Measurements from ENCODE around the gene BCL11B. TPM values are rescaled to one million over a fixed set of nuclear protein-coding genes. Genes with fewer than 3 reads are reported as not detected.

The BCL11B gene
- total and polyA plus RNA-seq, 12 donors: 0.03 to 1.9 (median 0.11) TPM; not detected in 2

DNA sequence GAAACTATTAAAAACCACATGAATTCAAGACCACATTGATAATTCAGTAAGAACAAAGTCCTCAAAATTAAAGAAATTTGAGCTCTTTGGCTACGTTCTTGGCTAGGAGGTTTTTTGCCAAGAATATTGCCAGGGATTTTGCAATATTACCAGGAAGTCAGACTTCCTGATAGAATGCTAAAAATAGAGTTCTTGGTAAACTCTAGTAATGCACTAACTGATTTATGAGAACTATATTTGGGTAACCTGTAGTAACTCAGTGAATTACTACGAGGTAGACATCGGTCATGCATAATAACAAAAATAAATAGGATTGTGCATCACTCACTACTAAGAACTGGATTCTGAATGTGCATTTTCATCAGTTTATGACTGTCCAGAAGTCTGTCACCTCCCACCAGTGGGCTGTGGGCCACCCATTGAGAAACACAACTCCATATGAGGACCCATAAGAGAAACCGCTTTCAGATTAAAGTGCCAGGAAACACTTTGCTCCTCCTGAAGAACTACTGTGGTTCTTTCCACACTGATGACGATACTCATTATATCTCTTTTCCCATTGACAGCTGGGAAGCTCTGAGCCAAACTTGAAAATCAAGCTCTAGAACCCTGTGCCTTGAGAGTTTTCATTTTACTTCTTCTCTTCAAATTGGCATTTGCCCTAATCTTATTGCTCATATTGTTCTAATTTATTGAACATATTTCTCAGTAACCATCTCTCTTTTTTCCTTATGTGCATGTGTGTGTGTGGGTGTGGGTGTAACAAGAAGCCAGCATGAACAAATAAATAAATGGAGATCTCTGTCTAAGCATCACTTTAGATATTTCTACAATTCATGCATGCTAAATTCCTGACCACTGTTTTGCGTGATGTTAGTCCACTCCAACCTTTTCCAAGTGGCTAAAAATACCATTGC, 116.6 kb downstream of the BCL11B start:
- intact Hi-C loops (cut with DNase I): no loop called here
- TF ChIP-seq, protein P1, sequence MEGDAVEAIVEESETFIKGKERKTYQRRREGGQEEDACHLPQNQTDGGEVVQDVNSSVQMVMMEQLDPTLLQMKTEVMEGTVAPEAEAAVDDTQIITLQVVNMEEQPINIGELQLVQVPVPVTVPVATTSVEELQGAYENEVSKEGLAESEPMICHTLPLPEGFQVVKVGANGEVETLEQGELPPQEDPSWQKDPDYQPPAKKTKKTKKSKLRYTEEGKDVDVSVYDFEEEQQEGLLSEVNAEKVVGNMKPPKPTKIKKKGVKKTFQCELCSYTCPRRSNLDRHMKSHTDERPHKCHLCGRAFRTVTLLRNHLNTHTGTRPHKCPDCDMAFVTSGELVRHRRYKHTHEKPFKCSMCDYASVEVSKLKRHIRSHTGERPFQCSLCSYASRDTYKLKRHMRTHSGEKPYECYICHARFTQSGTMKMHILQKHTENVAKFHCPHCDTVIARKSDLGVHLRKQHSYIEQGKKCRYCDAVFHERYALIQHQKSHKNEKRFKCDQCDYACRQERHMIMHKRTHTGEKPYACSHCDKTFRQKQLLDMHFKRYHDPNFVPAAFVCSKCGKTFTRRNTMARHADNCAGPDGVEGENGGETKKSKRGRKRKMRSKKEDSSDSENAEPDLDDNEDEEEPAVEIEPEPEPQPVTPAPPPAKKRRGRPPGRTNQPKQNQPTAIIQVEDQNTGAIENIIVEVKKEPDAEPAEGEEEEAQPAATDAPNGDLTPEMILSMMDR (IDR thresholded peaks at IDR 0.05): no peak
- Histone ChIP-seq H3K4me1 (peaks cover 0 to 14% (median 11%) of the 10 kb centered on the region in 9 donors), H3K27me3 (peaks cover 0 to 68% (median 25%) of the 10 kb centered on the region in 7 donors), H3K36me3 (no peaks in the 10 kb centered on the region), H3K9me3 (no peaks in the 10 kb centered on the region), H3K4me3 (no peak overlapping the region), H3K27ac (no peak overlapping the region)
- WGBS, 2 donors: 54 to 68% methylated on average over 6 of the region's 6 CpGs
- peak in 1 of 8 donors; percentile 64 for ATAC-seq
- no peak for DNase-seq

- Histone ChIP-seq H3K9me3 (no peaks in the 10 kb centered on the region), H3K27ac (no peak overlapping the region), H3K4me1 (peaks cover 0 to 6% (median 2%) of the 10 kb centered on the region in 9 donors), H3K4me3 (no peak overlapping the region), H3K36me3 (no peaks in the 10 kb centered on the region), H3K27me3 (peaks cover 0 to 61% (median 14%) of the 10 kb centered on the region in 7 donors)
- ATAC-seq (no peak), DNase-seq (no peak)
- WGBS, 2 donors: 52 to 61% methylated on average over 2 of the region's 2 CpGs
- TF ChIP-seq, protein P1 (IDR thresholded peaks at IDR 0.05): no peak
- intact Hi-C loops (cut with DNase I): no loop called here
Observed at GRCh38 chr14:99150236-99150635, 121.8 kb downstream of the BCL11B start.

DNA sequence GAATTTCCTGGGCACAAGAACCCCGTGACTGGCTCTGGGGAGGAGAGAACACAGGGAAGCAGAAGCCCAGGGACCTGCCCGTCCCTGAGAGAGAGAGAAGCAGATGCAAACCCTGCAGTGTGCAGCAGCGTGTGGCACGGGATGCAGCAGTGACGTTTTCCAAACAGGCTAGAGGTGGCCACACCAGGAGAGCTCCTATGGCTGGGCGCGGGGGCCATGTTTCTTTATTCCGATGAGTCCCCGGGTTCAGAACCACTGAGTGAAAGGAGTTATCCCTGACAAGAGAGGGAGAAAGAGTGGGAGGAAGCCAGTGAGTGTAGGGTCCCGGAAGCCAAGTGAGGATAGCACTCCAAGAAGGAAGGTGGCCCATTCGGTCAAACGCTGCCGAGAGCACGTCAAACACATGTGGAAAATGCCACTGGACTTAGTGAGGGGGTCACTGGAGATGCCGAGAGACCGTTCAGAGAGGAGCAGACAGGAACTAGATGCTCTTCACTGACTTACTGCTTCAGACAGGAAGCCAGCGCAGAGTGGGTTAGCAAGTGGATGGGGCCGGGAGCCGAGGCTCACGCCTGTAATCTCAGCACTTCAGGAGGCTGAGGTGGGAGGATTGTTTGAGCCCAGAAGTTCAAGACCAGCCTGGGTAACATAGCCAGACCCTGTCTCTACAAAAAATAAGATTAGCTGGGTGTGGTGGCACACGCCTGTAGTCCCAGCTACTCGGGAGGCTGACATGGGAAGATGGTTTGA, 123.0 kb downstream of the BCL11B start:
- no peaks in the 10 kb centered on the region for H3K9me3 ChIP-seq
- DNase-seq: no peak
- no peaks in the 10 kb centered on the region for H3K36me3 ChIP-seq
- WGBS, 2 donors: 80 to 82% methylated on average over 22 of the region's 22 CpGs
- TF ChIP-seq, protein P1 (IDR thresholded peaks at IDR 0.05): no peak
- no peak for ATAC-seq
- peaks cover 0 to 61% (median 14%) of the 10 kb centered on the region in 7 donors for H3K27me3 ChIP-seq
- no peak overlapping the region for H3K27ac ChIP-seq
- no peaks in the 10 kb centered on the region for H3K4me1 ChIP-seq
- intact Hi-C loops (cut with DNase I): no loop called here
- H3K4me3 ChIP-seq: no peak overlapping the region

DNA sequence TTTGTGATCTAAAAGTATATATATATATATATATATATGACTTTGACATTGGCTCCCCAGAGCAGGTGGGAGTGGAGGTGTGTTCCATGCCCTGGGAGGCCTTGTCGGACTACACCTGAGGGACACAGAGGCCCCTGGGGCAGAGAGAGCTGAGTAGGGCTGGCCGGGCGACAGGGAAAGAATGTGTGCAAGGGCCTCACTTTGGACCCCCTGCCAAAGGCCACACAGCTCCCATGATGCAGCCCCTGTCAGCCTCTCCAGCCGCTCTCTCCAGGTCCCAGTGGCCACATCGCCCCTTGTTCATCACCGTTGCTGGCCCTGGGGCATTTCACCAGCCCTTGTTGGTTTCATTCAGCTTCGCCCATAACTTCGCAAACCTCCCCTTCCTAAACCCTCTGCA, 123.9 kb downstream of the BCL11B start:
- Histone ChIP-seq H3K9me3 (no peaks in the 10 kb centered on the region), H3K36me3 (no peaks in the 10 kb centered on the region), H3K27me3 (peaks cover 0 to 53% (median 14%) of the 10 kb centered on the region in 7 donors), H3K27ac (no peak overlapping the region), H3K4me3 (no peak overlapping the region), H3K4me1 (no peaks in the 10 kb centered on the region)
- ATAC-seq (no peak), DNase-seq (no peak)
- TF ChIP-seq, protein P1 (IDR thresholded peaks at IDR 0.05): no peak
- WGBS, 2 donors: 83 to 88% methylated on average over 8 of the region's 8 CpGs
- intact Hi-C loops (cut with DNase I): no loop called here

All from heart right ventricle (tissue), 16 donors.